ENCODE measurements around the gene LPCAT3. TPM values are rescaled to one million over a fixed set of nuclear protein-coding genes. Genes with fewer than 3 reads are reported as not detected.

LPCAT3 gene
- total and polyA plus RNA-seq, 2 of the 13 experiments (the other 11 are each of a cell fraction or from before 2014, with no cell fraction given): 44.5 to 64.3 TPM

DNA sequence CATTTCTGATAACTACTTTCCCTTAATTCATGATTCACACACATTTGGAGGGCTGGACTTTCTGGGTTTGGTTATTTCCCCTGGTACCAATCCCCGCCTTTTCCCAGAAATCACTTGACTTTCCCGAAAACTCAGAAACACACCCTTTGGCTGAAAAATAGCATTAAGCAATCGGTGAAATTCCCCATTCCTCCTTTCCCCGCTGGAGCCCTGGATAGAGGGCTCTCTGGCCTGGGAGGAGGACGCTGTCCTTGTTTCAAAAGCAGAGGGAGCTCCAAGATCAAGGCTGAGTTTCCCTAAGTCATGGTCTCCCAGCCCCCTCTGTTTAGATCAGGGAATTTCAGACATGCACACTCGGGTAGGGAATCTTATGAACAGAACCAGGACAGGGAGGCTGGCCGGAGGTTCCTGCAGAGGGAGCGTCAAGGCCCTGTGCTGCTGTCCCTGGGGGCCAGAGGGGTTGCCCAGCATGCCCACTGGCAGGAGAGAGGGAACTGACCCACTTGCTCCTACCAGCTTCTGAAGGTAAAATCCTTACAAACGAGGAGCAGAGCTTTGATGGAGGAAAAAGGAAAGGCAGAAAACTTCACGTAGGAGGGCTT lies 42.2 kb upstream of the LPCAT3 start, which contains the start of gene C1S (continued):
- TF ChIP-seq PTBP1 (IDR thresholded peaks at IDR 0.05; ENCODE audit: low read depth, low read length, poor library complexity, severe bottlenecking): no peak
- TF ChIP-seq THYN1 (CRISPR knock-in tag; IDR thresholded peaks at IDR 0.05; ENCODE audit: borderline replicate concordance, low read depth): no peak
- no peak for TF ChIP-seq AHR (CRISPR knock-in tag; IDR thresholded peaks at IDR 0.05)
- TF ChIP-seq HOXA9 (CRISPR knock-in tag; IDR thresholded peaks at IDR 0.05; ENCODE audit: borderline replicate concordance): no peak
- no peak for TF ChIP-seq SP5 (CRISPR knock-in tag; IDR thresholded peaks at IDR 0.05; ENCODE audit: borderline replicate concordance, low read depth)
- TF ChIP-seq ZNF207 (IDR thresholded peaks at IDR 0.05; ENCODE audit: borderline replicate concordance): no peak
- no peak for TF ChIP-seq SMAD9 (CRISPR knock-in tag; IDR thresholded peaks at IDR 0.05)
- no peak for TF ChIP-seq LCORL (IDR thresholded peaks at IDR 0.05)
- peak; percentile 72 for TF ChIP-seq LCORL (CRISPR knock-in tag; IDR thresholded peaks at IDR 0.05)
- TF ChIP-seq ZNF572 (CRISPR knock-in tag; IDR thresholded peaks at IDR 0.05): no peak
- TF ChIP-seq SUZ12 (IDR thresholded peaks at IDR 0.05; ENCODE audit: low read depth, low read length): no peak; the same call in 1 of the 2 replicates
- no peak for TF ChIP-seq ZBTB34 (CRISPR knock-in tag; IDR thresholded peaks at IDR 0.05)
- no peak for TF ChIP-seq NCOA5 (CRISPR knock-in tag; IDR thresholded peaks at IDR 0.05)
- TF ChIP-seq ZBTB37 (CRISPR knock-in tag; IDR thresholded peaks at IDR 0.05): no peak
- TF ChIP-seq ZNF770 (CRISPR knock-in tag; IDR thresholded peaks at IDR 0.05): peak; percentile 45; the same call in 1 of the 2 replicates
- TF ChIP-seq, protein P1, sequence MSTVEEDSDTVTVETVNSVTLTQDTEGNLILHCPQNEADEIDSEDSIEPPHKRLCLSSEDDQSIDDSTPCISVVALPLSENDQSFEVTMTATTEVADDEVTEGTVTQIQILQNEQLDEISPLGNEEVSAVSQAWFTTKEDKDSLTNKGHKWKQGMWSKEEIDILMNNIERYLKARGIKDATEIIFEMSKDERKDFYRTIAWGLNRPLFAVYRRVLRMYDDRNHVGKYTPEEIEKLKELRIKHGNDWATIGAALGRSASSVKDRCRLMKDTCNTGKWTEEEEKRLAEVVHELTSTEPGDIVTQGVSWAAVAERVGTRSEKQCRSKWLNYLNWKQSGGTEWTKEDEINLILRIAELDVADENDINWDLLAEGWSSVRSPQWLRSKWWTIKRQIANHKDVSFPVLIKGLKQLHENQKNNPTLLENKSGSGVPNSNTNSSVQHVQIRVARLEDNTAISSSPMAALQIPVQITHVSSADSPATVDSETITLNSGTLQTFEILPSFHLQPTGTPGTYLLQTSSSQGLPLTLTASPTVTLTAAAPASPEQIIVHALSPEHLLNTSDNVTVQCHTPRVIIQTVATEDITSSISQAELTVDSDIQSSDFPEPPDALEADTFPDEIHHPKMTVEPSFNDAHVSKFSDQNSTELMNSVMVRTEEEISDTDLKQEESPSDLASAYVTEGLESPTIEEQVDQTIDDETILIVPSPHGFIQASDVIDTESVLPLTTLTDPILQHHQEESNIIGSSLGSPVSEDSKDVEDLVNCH (CRISPR knock-in tag; IDR thresholded peaks at IDR 0.05): no peak
- TF ChIP-seq ZNF670 (CRISPR knock-in tag; IDR thresholded peaks at IDR 0.05; ENCODE audit: borderline replicate concordance): no peak
- no peak for TF ChIP-seq ZNF660 (CRISPR knock-in tag; IDR thresholded peaks at IDR 0.05; ENCODE audit: borderline replicate concordance, low read depth)
- TF ChIP-seq ZNF607 (CRISPR knock-in tag; IDR thresholded peaks at IDR 0.05; ENCODE audit: borderline replicate concordance): no peak
- TF ChIP-seq ZNF556 (CRISPR knock-in tag; IDR thresholded peaks at IDR 0.05; ENCODE audit: borderline replicate concordance): no peak
- TF ChIP-seq DMAP1 (CRISPR knock-in tag; IDR thresholded peaks at IDR 0.05): 0 out of 2 replicates have a peak, but pooled peaks have one; percentile 5
- no peak for TF ChIP-seq ZNF790 (CRISPR knock-in tag; IDR thresholded peaks at IDR 0.05; ENCODE audit: borderline replicate concordance)
- no peak for TF ChIP-seq ZNF224 (CRISPR knock-in tag; IDR thresholded peaks at IDR 0.05)
- TF ChIP-seq NCOA1 (CRISPR knock-in tag; IDR thresholded peaks at IDR 0.05): no peak
- no peak for TF ChIP-seq ZNF343 (CRISPR knock-in tag; IDR thresholded peaks at IDR 0.05)

All from HepG2 (cell line).